Activated naive CD8-positive, alpha-beta T cell (primary cell): ENCODE measurements around the gene CIBAR2.

ENCODE experiments used
- H3K27ac Mint-ChIP-seq: one replicate; pipeline ENCODE4 v1.8.0; 2021; ENCODE audit warnings: mixed read lengths
- H3K27me3 Mint-ChIP-seq: one replicate; pipeline ENCODE4 v1.8.0; 2021; ENCODE audit warnings: mixed read lengths
- H3K36me3 Mint-ChIP-seq: one replicate; pipeline ENCODE4 v1.8.0; 2021; ENCODE audit warnings: mixed read lengths
- H3K4me1 Mint-ChIP-seq: one replicate; pipeline ENCODE4 v1.8.0; 2021; ENCODE audit warnings: low read depth, mixed read lengths
- H3K4me3 Mint-ChIP-seq: one replicate; pipeline ENCODE4 v1.8.0; 2021; ENCODE audit warnings: mild to moderate bottlenecking, mixed read lengths
- H3K9me3 Mint-ChIP-seq: one replicate; pipeline ENCODE4 v1.8.0; 2021; ENCODE audit warnings: low read depth, mixed read lengths

The CIBAR2 gene

GRCh38 chr16:85078226-85078625 is 34.0 kb downstream of the CIBAR2 start:
- Mint-ChIP-seq H3K9me3 (no peaks in the 10 kb centered on the region), H3K4me3 (no peak overlapping the region), H3K27me3 (no peaks in the 10 kb centered on the region), H3K4me1 (peaks cover 4% of the 10 kb centered on the region), H3K27ac (no peak overlapping the region), H3K36me3 (no peaks in the 10 kb centered on the region)

- Mint-ChIP-seq H3K27ac (no peak overlapping the region), H3K27me3 (no peaks in the 10 kb centered on the region), H3K36me3 (no peaks in the 10 kb centered on the region), H3K4me3 (no peak overlapping the region), H3K4me1 (peaks cover 2% of the 10 kb centered on the region), H3K9me3 (no peaks in the 10 kb centered on the region)
Observed at GRCh38 chr16:85077576-85078125, 34.6 kb downstream of the CIBAR2 start.

- Mint-ChIP-seq H3K4me3 (no peak overlapping the region), H3K27me3 (no peaks in the 10 kb centered on the region), H3K4me1 (no peaks in the 10 kb centered on the region), H3K36me3 (no peaks in the 10 kb centered on the region), H3K9me3 (no peaks in the 10 kb centered on the region), H3K27ac (no peak overlapping the region)
Observed at GRCh38 chr16:85077039-85077438, 35.2 kb downstream of the CIBAR2 start.

- H3K9me3 Mint-ChIP-seq = no peaks in the 10 kb centered on the region
- H3K27ac Mint-ChIP-seq = no peak overlapping the region
- no peak overlapping the region for H3K4me3 Mint-ChIP-seq
- H3K36me3 Mint-ChIP-seq = peaks cover 6% of the 10 kb centered on the region
- no peaks in the 10 kb centered on the region for H3K27me3 Mint-ChIP-seq
- H3K4me1 Mint-ChIP-seq = no peaks in the 10 kb centered on the region
Observed at GRCh38 chr16:85075236-85075924, 36.9 kb downstream of the CIBAR2 start.

- H3K4me1 Mint-ChIP-seq = no peaks in the 10 kb centered on the region
- H3K36me3 Mint-ChIP-seq = peaks cover 6% of the 10 kb centered on the region
- H3K4me3 Mint-ChIP-seq = no peak overlapping the region
- H3K9me3 Mint-ChIP-seq = no peaks in the 10 kb centered on the region
- H3K27ac Mint-ChIP-seq = no peak overlapping the region
- no peaks in the 10 kb centered on the region for H3K27me3 Mint-ChIP-seq
Observed at GRCh38 chr16:85074225-85074914, 37.9 kb downstream of the CIBAR2 start.

- Mint-ChIP-seq H3K36me3 (peaks cover 6% of the 10 kb centered on the region), H3K27ac (no peak overlapping the region), H3K4me3 (no peak overlapping the region), H3K4me1 (no peaks in the 10 kb centered on the region), H3K9me3 (no peaks in the 10 kb centered on the region), H3K27me3 (no peaks in the 10 kb centered on the region)
Observed at GRCh38 chr16:85072947-85073346, 39.3 kb downstream of the CIBAR2 start.

GRCh38 chr16:85072076-85072860 is 40.0 kb downstream of the CIBAR2 start:
- H3K4me3 Mint-ChIP-seq = no peak overlapping the region
- H3K36me3 Mint-ChIP-seq = peaks cover 6% of the 10 kb centered on the region
- H3K27ac Mint-ChIP-seq = no peak overlapping the region
- H3K27me3 Mint-ChIP-seq = no peaks in the 10 kb centered on the region
- H3K9me3 Mint-ChIP-seq = no peaks in the 10 kb centered on the region
- H3K4me1 Mint-ChIP-seq = no peaks in the 10 kb centered on the region

GRCh38 chr16:85069171-85069570 is 43.1 kb downstream of the CIBAR2 start:
- peaks cover 6% of the 10 kb centered on the region for H3K36me3 Mint-ChIP-seq
- no peaks in the 10 kb centered on the region for H3K9me3 Mint-ChIP-seq
- H3K27ac Mint-ChIP-seq = no peak overlapping the region
- H3K4me3 Mint-ChIP-seq = no peak overlapping the region
- no peaks in the 10 kb centered on the region for H3K27me3 Mint-ChIP-seq
- H3K4me1 Mint-ChIP-seq = peaks cover 2% of the 10 kb centered on the region

- no peak overlapping the region for H3K27ac Mint-ChIP-seq
- H3K36me3 Mint-ChIP-seq = peaks cover 6% of the 10 kb centered on the region
- no peak overlapping the region for H3K4me3 Mint-ChIP-seq
- H3K9me3 Mint-ChIP-seq = no peaks in the 10 kb centered on the region
- H3K27me3 Mint-ChIP-seq = no peaks in the 10 kb centered on the region
- H3K4me1 Mint-ChIP-seq = peaks cover 2% of the 10 kb centered on the region
Observed at GRCh38 chr16:85068746-85069145, 43.5 kb downstream of the CIBAR2 start.

- Mint-ChIP-seq H3K4me3 (no peak overlapping the region), H3K27ac (no peak overlapping the region), H3K36me3 (peaks cover 6% of the 10 kb centered on the region), H3K27me3 (no peaks in the 10 kb centered on the region), H3K9me3 (no peaks in the 10 kb centered on the region), H3K4me1 (peaks cover 8% of the 10 kb centered on the region)
Observed at GRCh38 chr16:85067426-85067825, 44.8 kb downstream of the CIBAR2 start.

GRCh38 chr16:85067024-85067423 is 45.2 kb downstream of the CIBAR2 start:
- no peak overlapping the region for H3K4me3 Mint-ChIP-seq
- peaks cover 6% of the 10 kb centered on the region for H3K36me3 Mint-ChIP-seq
- H3K4me1 Mint-ChIP-seq = peaks cover 12% of the 10 kb centered on the region
- H3K27me3 Mint-ChIP-seq = no peaks in the 10 kb centered on the region
- H3K27ac Mint-ChIP-seq = no peak overlapping the region
- no peaks in the 10 kb centered on the region for H3K9me3 Mint-ChIP-seq

GRCh38 chr16:85066346-85066885 is 45.9 kb downstream of the CIBAR2 start:
- H3K36me3 Mint-ChIP-seq = peaks cover 3% of the 10 kb centered on the region
- no peak overlapping the region for H3K4me3 Mint-ChIP-seq
- H3K27me3 Mint-ChIP-seq = no peaks in the 10 kb centered on the region
- H3K4me1 Mint-ChIP-seq = peaks cover 17% of the 10 kb centered on the region
- no peaks in the 10 kb centered on the region for H3K9me3 Mint-ChIP-seq
- no peak overlapping the region for H3K27ac Mint-ChIP-seq

- Mint-ChIP-seq H3K9me3 (no peaks in the 10 kb centered on the region), H3K36me3 (no peaks in the 10 kb centered on the region), H3K27ac (no peak overlapping the region), H3K27me3 (no peaks in the 10 kb centered on the region), H3K4me1 (peaks cover 20% of the 10 kb centered on the region), H3K4me3 (no peak overlapping the region)
Observed at GRCh38 chr16:85065099-85065498, 47.2 kb downstream of the CIBAR2 start.

GRCh38 chr16:85064186-85064585 is 48.1 kb downstream of the CIBAR2 start:
- no peaks in the 10 kb centered on the region for H3K36me3 Mint-ChIP-seq
- no peak overlapping the region for H3K27ac Mint-ChIP-seq
- H3K9me3 Mint-ChIP-seq = no peaks in the 10 kb centered on the region
- H3K4me3 Mint-ChIP-seq = no peak overlapping the region
- no peaks in the 10 kb centered on the region for H3K27me3 Mint-ChIP-seq
- peaks cover 20% of the 10 kb centered on the region for H3K4me1 Mint-ChIP-seq

GRCh38 chr16:85062845-85063244 is 49.4 kb downstream of the CIBAR2 start:
- Mint-ChIP-seq H3K4me3 (no peak overlapping the region), H3K9me3 (no peaks in the 10 kb centered on the region), H3K27me3 (no peaks in the 10 kb centered on the region), H3K4me1 (peaks cover 29% of the 10 kb centered on the region), H3K36me3 (no peaks in the 10 kb centered on the region), H3K27ac (no peak overlapping the region)
